GM19467 (cell line): ENCODE results near the gene ITPRIP.

Experiments
- ATAC-seq: cut with Tn5 transposase; IDR thresholded peaks from one replicate; pipeline ENCODE4 v1.9.1; 2021; ENCODE audit warnings: mild to moderate bottlenecking, moderate library complexity; ENCODE audit not compliant: unreplicated experiment

ITPRIP gene

GRCh38 chr10:104326991-104327610 lies 11.2 kb downstream of the ITPRIP start:
- ATAC-seq: no peak

GRCh38 chr10:104325436-104326435 lies 12.5 kb downstream of the ITPRIP start:
- ATAC-seq: no peak

- ATAC-seq: no peak
Observed at GRCh38 chr10:104324931-104325330, 13.3 kb downstream of the ITPRIP start.

GRCh38 chr10:104324221-104324686 lies 14.0 kb downstream of the ITPRIP start:
- ATAC-seq: no peak

GRCh38 chr10:104323760-104324201 lies 14.5 kb downstream of the ITPRIP start:
- ATAC-seq: no peak

- ATAC-seq: no peak
Observed at GRCh38 chr10:104323085-104323484, 15.2 kb downstream of the ITPRIP start.

GRCh38 chr10:104322416-104322782 lies 15.9 kb downstream of the ITPRIP start:
- no peak for ATAC-seq

GRCh38 chr10:104321725-104322415 lies 16.4 kb downstream of the ITPRIP start:
- ATAC-seq: no peak

GRCh38 chr10:104321226-104321625 lies 17.0 kb downstream of the ITPRIP start:
- no peak for ATAC-seq

- no peak for ATAC-seq
Observed at GRCh38 chr10:104318810-104319741, 19.2 kb downstream of the ITPRIP start.

GRCh38 chr10:104318326-104318725 lies 19.9 kb downstream of the ITPRIP start:
- ATAC-seq: no peak

- ATAC-seq: no peak
Observed at GRCh38 chr10:104317726-104318299, 20.5 kb downstream of the ITPRIP start.

- no peak for ATAC-seq
Observed at GRCh38 chr10:104317269-104317710, 21.0 kb downstream of the ITPRIP start.

GRCh38 chr10:104316321-104317099 lies 21.8 kb downstream of the ITPRIP start:
- ATAC-seq: no peak

- no peak for ATAC-seq
Observed at GRCh38 chr10:104315486-104315921, 22.8 kb downstream of the ITPRIP start.

GRCh38 chr10:104314591-104315485 lies 23.4 kb downstream of the ITPRIP start:
- ATAC-seq: no peak

- ATAC-seq: no peak
Observed at GRCh38 chr10:104311184-104311720, 27.0 kb downstream of the ITPRIP start.
